Measurements from ENCODE around the gene FBXL14. TPM values are rescaled to one million over a fixed set of nuclear protein-coding genes. Genes with fewer than 3 reads are reported as not detected.

FBXL14 gene
- total and polyA plus RNA-seq, 9 donors = 1.3 to 16.2 (median 10.8) TPM

GRCh38 chr12:1628666-1629337, 34.4 kb upstream of the FBXL14 start, which contains the start of gene WNT5B:
WNT5B (plus strand) TSS chr12:1629231; CDS start chr12:1631355, 2,124 bp downstream.
- no peaks in the 10 kb centered on the region for H3K27me3 ChIP-seq
- no peak for TF ChIP-seq EP300 (IDR thresholded peaks at IDR 0.05)
- TF ChIP-seq CTCF (IDR thresholded peaks at IDR 0.05) = no peak
- no peak for TF ChIP-seq POLR2A (IDR thresholded peaks at IDR 0.05)
- peak within 1 kb of the TSS in 1 of 2 donors; percentile 55 for H3K27ac ChIP-seq
- H3K36me3 ChIP-seq = no peaks in the 10 kb centered on the region
- DNase-seq = no peak
- peaks cover 2% of the 10 kb centered on the region for H3K4me1 ChIP-seq (ENCODE audit: insufficient read depth)
- intact Hi-C loops (cut with DNase I) = no loop called here
- WGBS, 3 donors = 82 to 87% (median 85%) methylated on average over 17 of the region's 17 CpGs
- no peaks in the 10 kb centered on the region for H3K9me3 ChIP-seq
- peak within 1 kb of the TSS; percentile 37 for H3K4me3 ChIP-seq

- TF ChIP-seq POLR2A (IDR thresholded peaks at IDR 0.05) (no peak), EP300 (IDR thresholded peaks at IDR 0.05) (no peak), CTCF (IDR thresholded peaks at IDR 0.05) (no peak)
- H3K27me3 ChIP-seq = no peaks in the 10 kb centered on the region
- no peak for DNase-seq
- no peaks in the 10 kb centered on the region for H3K4me1 ChIP-seq (ENCODE audit: insufficient read depth)
- 39 to 55% (median 51%) methylated on average over 3 of the region's 3 CpGs for WGBS, 3 donors
- intact Hi-C loops (cut with DNase I) = no loop called here
- H3K36me3 ChIP-seq = no peaks in the 10 kb centered on the region
- H3K9me3 ChIP-seq = no peaks in the 10 kb centered on the region
- peak overlapping the region in 1 of 2 donors; percentile 52 for H3K27ac ChIP-seq
- H3K4me3 ChIP-seq = no peak overlapping the region
These were observed 28.0 kb upstream of the FBXL14 start for GRCh38 chr12:1622406-1622805.

- 71 to 93% (median 80%) methylated on average over 1 of the region's 1 CpG for WGBS, 3 donors
- no peak for DNase-seq
- Histone ChIP-seq H3K27ac (no peak overlapping the region), H3K36me3 (no peaks in the 10 kb centered on the region), H3K4me3 (no peak overlapping the region), H3K4me1 (ENCODE audit: insufficient read depth) (no peaks in the 10 kb centered on the region), H3K9me3 (no peaks in the 10 kb centered on the region), H3K27me3 (no peaks in the 10 kb centered on the region)
- TF ChIP-seq POLR2A (IDR thresholded peaks at IDR 0.05) = no peak
- no peak for TF ChIP-seq EP300 (IDR thresholded peaks at IDR 0.05)
- no peak for TF ChIP-seq CTCF (IDR thresholded peaks at IDR 0.05)
- intact Hi-C loops (cut with DNase I) = no loop called here
These were observed 25.7 kb upstream of the FBXL14 start for GRCh38 chr12:1620092-1620491.

- DNase-seq = no peak
- Histone ChIP-seq H3K4me3 (no peak overlapping the region), H3K4me1 (ENCODE audit: insufficient read depth) (no peaks in the 10 kb centered on the region), H3K27me3 (no peaks in the 10 kb centered on the region), H3K9me3 (no peaks in the 10 kb centered on the region), H3K36me3 (no peaks in the 10 kb centered on the region), H3K27ac (no peak overlapping the region)
- 76 to 80% (median 78%) methylated on average over 8 of the region's 8 CpGs for WGBS, 3 donors
- no peak for TF ChIP-seq CTCF (IDR thresholded peaks at IDR 0.05)
- intact Hi-C loops (cut with DNase I) = no loop called here
These were observed 25.2 kb upstream of the FBXL14 start for GRCh38 chr12:1619587-1619986.

Data from ovary (tissue), 9 donors.